PC-9 (cell line): ENCODE results near the gene SPECC1L. TPM values are rescaled to one million over a fixed set of nuclear protein-coding genes. Genes with fewer than 3 reads are reported as not detected.

Experiments
- BruUV-seq: library from RNA; stranded (reverse); fragments of 400-500 nt; replicated peaks from 2 replicates; lab custom pipeline; 2021; lab: Mats Ljungman, UMichigan
- CTCF ChIA-PET: fragments of 300-600 bp; sonication (Branson Sonifier 250); formaldehyde crosslinking; loops from one replicate; lab custom pipeline; 2022; ENCODE audit warnings: antibody characterized with exemption; lab: Charles Lee
- POLR2A ChIA-PET: fragments of 300-600 bp; sonication (Branson Sonifier 250); formaldehyde crosslinking; loops from one replicate; lab custom pipeline; 2022; ENCODE audit warnings: antibody characterized with exemption; ENCODE audit not compliant: unreplicated experiment; lab: Charles Lee
- DNase-seq, 2 experiments: peaks; one replicate each; pipeline versions ENCODE4 v3.0.0 to v3.0.0-alpha.2; 2015 to 2022; ENCODE audit warnings: mixed read lengths in 1 of 2
- H2AFZ ChIP-seq: fragments of 200-600 bp; sonication (generic); 2 replicates; pipeline ENCODE4 v1.8.1; 2017; ENCODE audit warnings: antibody characterized with exemption
- H3F3A ChIP-seq: fragments of 200-600 bp; sonication (generic); 2 replicates; pipeline ENCODE4 v1.8.1; 2017; ENCODE audit warnings: antibody characterized with exemption, mild to moderate bottlenecking, low read depth; ENCODE audit not compliant: insufficient read depth
- H3K27ac ChIP-seq: fragments of 200-600 bp; sonication (generic); 2 replicates; pipeline ENCODE4 v1.6.1; 2016; ENCODE audit warnings: mixed run types
- H3K27me3 ChIP-seq: fragments of 200-600 bp; sonication (generic); 2 replicates; pipeline ENCODE4 v1.6.1; 2016; ENCODE audit warnings: low read depth, mixed run types; ENCODE audit not compliant: insufficient read depth
- H3K36me3 ChIP-seq: fragments of 200-600 bp; sonication (generic); 2 replicates; pipeline ENCODE4 v1.6.1; 2016; ENCODE audit warnings: low read depth, mixed run types
- H3K4me1 ChIP-seq: fragments of 200-600 bp; sonication (generic); replicated peaks from 2 replicates; pipeline ENCODE4 v1.6.1; 2016; ENCODE audit warnings: mixed run types; ENCODE audit not compliant: insufficient read depth
- H3K4me2 ChIP-seq: fragments of 200-600 bp; sonication (generic); 2 replicates; pipeline ENCODE4 v1.6.1; 2017; ENCODE audit warnings: mixed run types
- H3K4me3 ChIP-seq: fragments of 200-600 bp; sonication (generic); 2 replicates; pipeline ENCODE4 v1.6.1; 2016; ENCODE audit warnings: mixed run types
- H3K79me2 ChIP-seq: fragments of 200-600 bp; sonication (generic); 2 replicates; pipeline ENCODE4 v1.6.1; 2017; ENCODE audit warnings: low read depth, mixed run types
- H3K9me2 ChIP-seq: fragments of 200-600 bp; sonication (generic); 2 replicates; pipeline ENCODE4 v1.8.1; 2017; ENCODE audit warnings: mild to moderate bottlenecking; ENCODE audit not compliant: insufficient read depth
- H3K9me3 ChIP-seq: fragments of 200-600 bp; sonication (generic); 2 replicates; pipeline ENCODE4 v1.8.1; 2016; ENCODE audit warnings: low read depth; ENCODE audit not compliant: insufficient read depth
- H4K20me1 ChIP-seq: fragments of 200-600 bp; sonication (generic); 2 replicates; pipeline ENCODE4 v1.8.1; 2017; ENCODE audit not compliant: insufficient read depth
- CTCF ChIP-seq: fragments of 200-600 bp; sonication (generic); conservative IDR thresholded peaks from 2 replicates; pipeline ENCODE4 v1.6.1; 2017; ENCODE audit warnings: mixed run types, antibody characterized with exemption, mild to moderate bottlenecking, moderate library complexity
- EZH2 ChIP-seq: fragments of 200-600 bp; sonication (generic); IDR thresholded peaks from 2 replicates; pipeline ENCODE4 v1.8.0; 2017; ENCODE audit warnings: antibody characterized with exemption, low read depth
- intact Hi-C: fragments of 100-400 bp; cut with micrococcal nuclease; formaldehyde crosslinking; loops from one replicate; pipeline ENCODE4 v1.10.0; 2022; ENCODE audit not compliant: unreplicated experiment
- total RNA-seq: library from RNA; stranded (reverse); gene quantifications from 2 replicates; pipeline ENCODE4 v1.2.3, GENCODE V29; 2021

SPECC1L gene
- total RNA-seq, 1 experiment from 2014 or later = 38.9 TPM

GRCh38 chr22:24463071-24463760, 192.6 kb downstream of the SPECC1L start:
- H2AFZ ChIP-seq = no peak overlapping the region
- H4K20me1 ChIP-seq = no peaks in the 10 kb centered on the region
- H3K9me3 ChIP-seq = no peaks in the 10 kb centered on the region
- DNase-seq = no peak
- H3F3A ChIP-seq = peaks cover 20% of the 10 kb centered on the region
- H3K4me1 ChIP-seq = peaks cover 36% of the 10 kb centered on the region
- ChIA-PET CTCF (no interaction called here), POLR2A (no interaction called here)
- H3K27me3 ChIP-seq = no peaks in the 10 kb centered on the region
- no TSS peak for BruUV-seq
- H3K79me2 ChIP-seq = no peaks in the 10 kb centered on the region
- no peak overlapping the region for H3K4me2 ChIP-seq
- H3K27ac ChIP-seq = no peak overlapping the region
- no peaks in the 10 kb centered on the region for H3K9me2 ChIP-seq
- H3K4me3 ChIP-seq = no peak overlapping the region
- TF ChIP-seq CTCF (no peak), EZH2 (no peak)
- no peaks in the 10 kb centered on the region for H3K36me3 ChIP-seq
- intact Hi-C loops = no loop called here

- peak overlapping the region; percentile 65 for H2AFZ ChIP-seq
- CTCF ChIA-PET = interaction anchor here (0.7 kb wide), 1 partner anchor 30 kb away, joined by 3 read pairs; no protein-coding TSS in a partner anchor
- H3K79me2 ChIP-seq = no peaks in the 10 kb centered on the region
- H3K4me3 ChIP-seq = no peak overlapping the region
- H4K20me1 ChIP-seq = no peaks in the 10 kb centered on the region
- peaks cover 20% of the 10 kb centered on the region for H3F3A ChIP-seq
- POLR2A ChIA-PET = no interaction called here
- DNase-seq = peak; percentile 43 to 80
- peaks cover 36% of the 10 kb centered on the region for H3K4me1 ChIP-seq
- intact Hi-C loops = no loop called here
- H3K27me3 ChIP-seq = no peaks in the 10 kb centered on the region
- TF ChIP-seq EZH2 (no peak), CTCF (no peak)
- no TSS peak for BruUV-seq
- H3K9me3 ChIP-seq = no peaks in the 10 kb centered on the region
- H3K9me2 ChIP-seq = no peaks in the 10 kb centered on the region
- H3K36me3 ChIP-seq = no peaks in the 10 kb centered on the region
- H3K4me2 ChIP-seq = peak overlapping the region; percentile 56; the same call in 1 of the 2 replicates
- no peak overlapping the region for H3K27ac ChIP-seq
Measured at GRCh38 chr22:24465566-24465965, 194.9 kb downstream of the SPECC1L start.

GRCh38 chr22:24465975-24466374, 195.3 kb downstream of the SPECC1L start:
- no peaks in the 10 kb centered on the region for H4K20me1 ChIP-seq
- intact Hi-C loops = no loop called here
- H3K36me3 ChIP-seq = no peaks in the 10 kb centered on the region
- no TSS peak for BruUV-seq
- H3K4me2 ChIP-seq = peak overlapping the region; percentile 56; the same call in 1 of the 2 replicates
- H2AFZ ChIP-seq = peak overlapping the region; percentile 65; the same call in 1 of the 2 replicates
- no peaks in the 10 kb centered on the region for H3K9me2 ChIP-seq
- no peaks in the 10 kb centered on the region for H3K79me2 ChIP-seq
- TF ChIP-seq CTCF (no peak), EZH2 (no peak)
- ChIA-PET POLR2A (no interaction called here), CTCF (no interaction called here)
- H3K9me3 ChIP-seq = no peaks in the 10 kb centered on the region
- peak overlapping the region; percentile 59 for H3K27ac ChIP-seq
- H3F3A ChIP-seq = peaks cover 20% of the 10 kb centered on the region
- H3K4me1 ChIP-seq = peaks cover 36% of the 10 kb centered on the region
- H3K27me3 ChIP-seq = no peaks in the 10 kb centered on the region
- no peak for DNase-seq
- no peak overlapping the region for H3K4me3 ChIP-seq
